GM10266 (cell line): Measurements from ENCODE around the gene GARIN5A.

Source experiments
- DNase-seq: peaks from one replicate; pipeline ENCODE4 v3.0.0; 2012; ENCODE audit errors: extremely low spot score
- TF ChIP-seq, protein P1 (sequence below): IDR thresholded peaks from 2 replicates; pipeline ENCODE4 v1.5.1; 2012; ENCODE audit warnings: mild to moderate bottlenecking, low read depth; ENCODE audit not compliant: control insufficient read depth, insufficient read depth; ENCODE audit errors: missing control alignments

GARIN5A gene

DNA sequence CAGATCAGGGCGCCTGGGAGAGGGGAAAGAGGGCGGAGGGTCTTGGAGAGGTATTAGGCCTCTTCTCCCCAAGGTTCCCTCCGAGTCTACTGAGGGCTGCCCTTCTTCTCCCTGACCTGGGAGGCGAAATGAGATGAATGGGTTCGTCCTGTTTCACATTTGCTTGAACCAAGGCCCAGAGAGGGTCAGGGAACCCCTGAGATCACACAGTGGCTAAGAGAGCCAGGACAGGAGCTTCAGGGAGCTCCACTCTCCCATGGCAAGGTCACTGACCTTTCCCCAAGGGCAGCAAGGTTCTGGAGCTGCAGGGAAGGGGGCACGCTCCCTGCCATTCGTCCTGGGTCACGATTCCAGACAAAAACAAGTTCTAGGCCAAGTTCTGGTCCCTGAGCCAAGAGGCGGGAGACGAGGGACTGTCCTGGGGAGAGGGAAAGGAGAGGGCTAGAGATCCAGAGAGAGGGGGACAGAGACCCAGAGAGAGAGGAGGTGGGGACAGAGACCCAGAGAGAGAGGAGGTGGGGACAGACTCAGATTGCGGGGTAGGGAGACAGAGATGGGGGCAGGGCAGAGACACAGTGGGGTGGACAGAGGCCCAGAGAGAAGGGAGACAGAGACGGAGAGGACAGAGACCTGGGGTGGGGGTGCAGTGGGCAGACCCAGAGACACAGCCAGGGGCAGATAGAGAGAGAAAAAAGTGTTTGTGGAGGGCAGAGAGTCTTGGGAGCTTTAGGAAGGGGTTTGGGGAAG lies 36.5 kb upstream of the GARIN5A start:
- TF ChIP-seq, protein P1, sequence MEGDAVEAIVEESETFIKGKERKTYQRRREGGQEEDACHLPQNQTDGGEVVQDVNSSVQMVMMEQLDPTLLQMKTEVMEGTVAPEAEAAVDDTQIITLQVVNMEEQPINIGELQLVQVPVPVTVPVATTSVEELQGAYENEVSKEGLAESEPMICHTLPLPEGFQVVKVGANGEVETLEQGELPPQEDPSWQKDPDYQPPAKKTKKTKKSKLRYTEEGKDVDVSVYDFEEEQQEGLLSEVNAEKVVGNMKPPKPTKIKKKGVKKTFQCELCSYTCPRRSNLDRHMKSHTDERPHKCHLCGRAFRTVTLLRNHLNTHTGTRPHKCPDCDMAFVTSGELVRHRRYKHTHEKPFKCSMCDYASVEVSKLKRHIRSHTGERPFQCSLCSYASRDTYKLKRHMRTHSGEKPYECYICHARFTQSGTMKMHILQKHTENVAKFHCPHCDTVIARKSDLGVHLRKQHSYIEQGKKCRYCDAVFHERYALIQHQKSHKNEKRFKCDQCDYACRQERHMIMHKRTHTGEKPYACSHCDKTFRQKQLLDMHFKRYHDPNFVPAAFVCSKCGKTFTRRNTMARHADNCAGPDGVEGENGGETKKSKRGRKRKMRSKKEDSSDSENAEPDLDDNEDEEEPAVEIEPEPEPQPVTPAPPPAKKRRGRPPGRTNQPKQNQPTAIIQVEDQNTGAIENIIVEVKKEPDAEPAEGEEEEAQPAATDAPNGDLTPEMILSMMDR: no peak

DNA sequence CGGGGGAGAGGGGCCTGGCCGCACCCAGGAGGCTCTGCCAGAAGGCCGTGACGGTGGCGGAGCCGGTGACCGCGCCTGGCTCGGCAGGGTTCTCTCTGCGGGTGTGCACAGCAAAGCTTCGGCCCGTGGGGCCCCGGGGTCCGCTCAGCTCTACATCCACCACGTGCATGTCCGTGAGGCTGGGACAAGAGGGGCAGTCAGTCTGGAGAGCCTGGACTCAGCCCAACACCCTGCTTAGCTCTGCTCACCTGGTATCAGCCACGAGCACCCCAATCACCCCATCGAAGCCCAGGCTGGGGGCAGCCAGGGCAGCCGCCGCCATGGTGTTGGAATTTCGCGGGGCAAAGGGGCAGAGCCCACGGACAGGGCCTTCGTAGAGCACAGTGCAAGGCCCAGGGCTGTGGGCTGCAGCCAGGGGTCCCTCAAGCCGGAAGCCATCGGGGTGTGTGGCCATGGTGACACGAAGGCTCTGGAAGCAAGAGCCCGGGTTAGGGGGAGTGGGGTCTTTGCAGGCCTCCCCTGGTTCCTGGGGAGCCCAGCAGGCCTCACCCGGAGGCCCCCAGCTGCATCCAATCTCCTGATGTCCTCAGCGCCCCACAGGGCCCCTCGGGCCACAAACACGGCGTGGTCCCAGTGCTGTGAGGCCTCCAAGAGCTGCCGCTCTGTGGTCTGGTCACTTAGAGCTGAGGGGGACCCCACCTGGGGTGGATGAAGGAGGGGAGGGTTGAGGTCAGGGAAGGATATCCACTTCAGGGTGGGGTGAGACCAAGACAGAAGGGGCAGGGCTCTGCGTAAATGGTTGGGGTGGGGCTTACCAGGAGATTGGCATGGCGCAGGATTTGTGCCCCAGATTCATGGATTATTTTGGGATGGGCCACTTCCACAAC lies 35.7 kb upstream of the GARIN5A start:
- DNase-seq: no peak
- TF ChIP-seq, protein P1: no peak

More for the DNA sequence above, 36.5 kb upstream of the GARIN5A start:
- DNase-seq: peak; percentile 40

DNA sequence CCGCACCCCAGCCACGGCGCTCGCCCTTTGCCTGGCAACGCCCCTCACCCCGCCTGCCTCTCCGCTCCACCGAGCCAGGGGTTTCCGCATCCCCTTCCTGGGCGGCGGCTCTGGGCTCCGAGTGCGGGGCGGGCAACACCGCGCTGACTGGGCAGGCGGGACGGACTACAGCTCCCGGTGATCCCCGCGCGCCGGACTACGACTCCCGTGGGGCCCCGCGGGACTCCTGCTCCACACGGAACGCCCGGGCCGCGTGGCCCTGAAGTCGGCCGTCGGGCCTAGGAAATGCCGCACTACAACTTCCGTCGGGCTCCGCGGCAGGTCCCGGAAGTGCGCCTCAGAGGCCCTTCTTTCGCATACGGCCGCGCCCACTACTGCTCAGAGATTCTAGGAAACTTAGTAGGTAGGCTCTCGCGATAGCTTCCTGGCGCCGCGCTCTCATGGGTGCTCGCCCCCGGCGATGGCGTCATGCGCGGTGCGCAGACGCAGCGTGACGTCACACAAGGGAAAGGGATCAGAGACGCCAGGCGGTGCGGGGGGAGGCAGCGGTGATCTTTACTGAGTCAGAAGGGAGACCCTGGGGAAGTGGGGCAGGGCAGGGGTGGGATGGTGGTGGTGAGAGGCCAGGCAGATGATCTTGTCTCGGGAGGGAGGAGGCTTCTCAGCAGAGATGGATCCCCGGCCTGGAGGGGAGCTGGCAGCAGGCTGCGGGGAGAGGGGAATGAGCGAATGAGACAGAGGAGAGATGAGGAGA lies 34.6 kb upstream of the GARIN5A start, which contains the start of gene JOSD2:
TSS of gene JOSD2 (minus strand) at position 123 of the 754 bp plus-strand sequence. CDS start 760 bp downstream, outside the sequence.
- TF ChIP-seq, protein P1: no peak
- peak; percentile 99 for DNase-seq

DNA sequence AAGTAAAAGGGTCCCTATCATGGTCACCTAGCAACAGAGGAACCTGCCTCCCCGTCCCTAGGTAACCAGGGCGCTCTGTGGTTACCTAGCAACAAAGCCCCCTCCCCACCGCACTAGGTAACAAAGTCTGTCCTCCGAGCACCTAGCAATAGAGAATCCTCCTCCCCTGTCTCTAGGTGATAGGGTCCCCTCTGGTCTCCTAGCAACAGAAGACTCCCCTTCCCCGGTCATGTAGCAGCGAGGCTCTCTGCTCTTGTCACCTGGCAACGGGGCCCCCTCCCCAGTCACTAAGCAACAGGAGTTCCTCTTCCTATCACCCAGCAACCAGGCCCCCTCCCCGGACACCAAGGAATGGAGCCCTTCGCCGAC lies 34.0 kb upstream of the GARIN5A start:
- TF ChIP-seq, protein P1: no peak
- no peak for DNase-seq

DNA sequence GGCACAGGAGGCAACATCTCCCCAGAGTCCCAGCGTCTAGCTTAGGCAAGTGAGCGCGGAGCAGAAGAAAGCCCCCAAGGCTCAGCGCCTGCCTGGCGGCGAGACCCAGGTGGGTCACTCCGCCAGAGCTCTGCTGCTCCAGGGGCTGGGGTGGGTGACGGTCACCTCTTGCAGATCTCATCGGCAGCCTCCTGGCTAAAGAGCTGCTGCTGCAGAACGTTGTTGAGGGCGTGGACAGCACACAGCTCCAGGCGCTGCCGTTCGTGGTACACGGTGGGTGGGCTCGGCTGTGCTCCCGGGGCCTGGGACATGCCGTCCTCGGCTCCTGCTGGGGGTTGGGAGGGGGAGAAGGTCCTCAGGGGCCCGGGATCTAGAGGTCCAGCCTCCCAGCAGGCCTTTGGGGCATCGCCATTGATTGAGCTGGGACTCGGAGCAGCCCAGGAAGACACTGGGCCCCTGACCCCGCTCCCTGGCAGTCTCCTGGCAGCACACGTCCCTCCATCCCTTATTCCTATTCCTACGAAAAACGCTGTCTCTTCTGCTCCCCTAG lies 33.5 kb upstream of the GARIN5A start:
- no peak for DNase-seq
- TF ChIP-seq, protein P1: no peak

DNA sequence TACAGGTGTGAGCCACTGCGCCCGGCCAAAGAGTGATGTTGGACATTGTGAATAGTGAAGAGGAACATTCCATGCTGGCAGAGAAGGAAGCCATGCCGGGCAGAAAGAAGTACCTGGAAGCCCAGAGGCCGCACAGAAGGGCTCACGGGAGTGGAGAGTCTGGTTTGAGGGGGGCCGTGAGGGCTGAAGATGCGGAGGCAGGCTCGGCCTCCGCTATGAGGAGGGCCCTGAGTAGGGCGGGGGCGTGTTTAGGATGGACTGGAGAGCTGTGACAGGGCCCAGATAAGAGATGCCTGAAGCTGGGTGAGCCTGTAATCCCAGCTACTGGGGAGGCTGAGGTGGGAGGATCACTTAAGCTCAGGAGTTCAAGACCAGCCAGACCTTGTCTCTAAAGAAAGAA lies 32.7 kb upstream of the GARIN5A start:
- TF ChIP-seq, protein P1: no peak
- no peak for DNase-seq
